22Rv1 (cell line): ENCODE results near the gene TSHZ1.

ENCODE experiments used
- CTCF ChIP-seq: fragments of 450-650 bp; IDR thresholded peaks from 2 replicates; pipeline ENCODE4 v1.5.1; 2017; ENCODE audit warnings: mild to moderate bottlenecking
- ZFX ChIP-seq: fragments of 450-650 bp; IDR thresholded peaks from 2 replicates; pipeline ENCODE4 v1.6.1; 2017; ENCODE audit warnings: antibody characterized with exemption, borderline replicate concordance

DNA sequence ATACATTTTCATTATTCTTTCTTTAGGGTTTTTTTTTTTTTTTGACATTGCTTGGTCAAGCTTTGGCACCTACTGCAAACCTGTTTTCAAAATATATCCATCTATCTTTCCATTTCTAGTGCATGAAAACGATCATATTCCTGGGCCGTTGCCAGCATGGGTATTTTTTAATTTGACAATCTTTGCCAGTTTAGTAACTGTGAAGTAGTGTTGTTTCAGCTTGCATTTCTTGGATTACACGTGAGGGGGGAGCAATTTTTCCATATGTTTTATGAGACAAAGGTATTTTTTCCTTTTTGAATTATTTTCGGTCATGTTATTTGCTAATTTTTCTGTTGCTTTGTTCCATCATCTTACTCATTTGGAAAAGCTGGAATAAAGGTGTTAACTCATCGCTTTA, 40.9 kb downstream of the TSHZ1 start:
- TF ChIP-seq CTCF (no peak), ZFX (no peak)
